Activated T-helper 2 cell treated with anti-CD3 and anti-CD28 coated beads, Interferon-gamma antibody, Interleukin-2, Interleukin-4, amounts not matched to agents 10 μg/mL and 5 μg/mL and 100 μg/mL, durations not matched to agents 14 hours and 24 hours and 36 hours (primary cell): Measurements from ENCODE around the gene SAMD11. TPM values are rescaled to one million over a fixed set of nuclear protein-coding genes. Genes with fewer than 3 reads are reported as not detected.

Experiments
- DNase-seq: peaks from one replicate; pipeline ENCODE4 v3.0.0; 2021; ENCODE audit warnings: low spot score
- H3K27ac Mint-ChIP-seq: one replicate; pipeline ENCODE4 v1.8.0; 2021; ENCODE audit warnings: mixed read lengths
- H3K27me3 Mint-ChIP-seq: one replicate; pipeline ENCODE4 v1.8.0; 2021; ENCODE audit warnings: low read depth, mixed read lengths
- H3K36me3 Mint-ChIP-seq: one replicate; pipeline ENCODE4 v1.8.0; 2021; ENCODE audit warnings: low read depth, mixed read lengths
- H3K4me1 Mint-ChIP-seq: one replicate; pipeline ENCODE4 v1.8.0; 2021; ENCODE audit warnings: low read depth, mixed read lengths
- H3K4me3 Mint-ChIP-seq: one replicate; pipeline ENCODE4 v1.8.0; 2021; ENCODE audit warnings: low read depth, mild to moderate bottlenecking, moderate library complexity, mixed read lengths
- H3K9me3 Mint-ChIP-seq: one replicate; pipeline ENCODE4 v1.8.0; 2021; ENCODE audit warnings: mixed read lengths
- intact Hi-C: fragments of 100-400 bp; cut with micrococcal nuclease; formaldehyde crosslinking; loops from one replicate; pipeline ENCODE4 v1.15.1; 2023
- total RNA-seq: library from RNA; stranded (reverse); gene quantifications from 2 replicates; pipeline ENCODE4 v1.2.3, GENCODE V29; 2022

Gene SAMD11
- total RNA-seq, 1 donor from 2014 or later = not detected

DNA sequence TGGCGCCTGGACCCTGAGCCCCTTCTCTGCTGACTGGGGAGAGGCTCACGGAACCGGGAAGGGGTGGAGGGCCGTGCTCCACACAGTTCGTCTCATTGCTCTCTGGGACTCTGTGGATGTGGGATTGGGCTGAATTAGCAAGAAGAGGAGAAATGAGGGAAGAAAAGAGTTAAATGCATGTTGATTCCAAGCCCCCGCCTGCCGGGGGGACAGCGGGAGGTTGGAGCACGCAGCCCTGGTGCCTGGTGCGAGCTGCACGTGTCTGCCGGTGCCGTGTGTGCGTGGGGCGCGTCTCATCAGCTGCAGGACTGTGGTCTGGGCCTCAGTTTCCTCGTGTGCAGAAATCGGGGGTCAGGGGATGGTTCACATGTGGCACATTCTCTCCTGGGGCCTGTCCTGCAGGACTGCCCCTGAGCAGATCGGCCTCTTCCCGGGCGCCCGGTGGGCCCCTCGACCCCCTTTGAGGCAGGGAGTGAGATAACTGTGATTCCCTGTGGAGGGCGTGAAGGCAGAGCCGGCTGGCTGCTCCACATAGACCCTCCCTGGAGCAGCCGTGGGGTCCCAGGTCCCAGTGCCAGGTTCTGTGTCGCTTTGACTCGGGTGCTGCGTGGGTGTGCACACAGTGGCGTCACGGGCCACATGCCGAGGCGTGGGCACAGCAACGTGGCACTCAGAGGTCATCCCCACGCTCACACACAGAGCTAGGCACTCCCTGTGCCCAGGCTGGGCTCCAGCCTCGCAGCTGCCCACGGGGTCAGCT, 11.4 kb downstream of the SAMD11 start:
- no peaks in the 10 kb centered on the region for H3K4me1 Mint-ChIP-seq
- no peak for DNase-seq
- H3K9me3 Mint-ChIP-seq = no peaks in the 10 kb centered on the region
- no peak overlapping the region for H3K27ac Mint-ChIP-seq
- H3K4me3 Mint-ChIP-seq = no peak overlapping the region
- no peaks in the 10 kb centered on the region for H3K36me3 Mint-ChIP-seq
- intact Hi-C loops = no loop called here
- peaks cover 40% of the 10 kb centered on the region for H3K27me3 Mint-ChIP-seq

DNA sequence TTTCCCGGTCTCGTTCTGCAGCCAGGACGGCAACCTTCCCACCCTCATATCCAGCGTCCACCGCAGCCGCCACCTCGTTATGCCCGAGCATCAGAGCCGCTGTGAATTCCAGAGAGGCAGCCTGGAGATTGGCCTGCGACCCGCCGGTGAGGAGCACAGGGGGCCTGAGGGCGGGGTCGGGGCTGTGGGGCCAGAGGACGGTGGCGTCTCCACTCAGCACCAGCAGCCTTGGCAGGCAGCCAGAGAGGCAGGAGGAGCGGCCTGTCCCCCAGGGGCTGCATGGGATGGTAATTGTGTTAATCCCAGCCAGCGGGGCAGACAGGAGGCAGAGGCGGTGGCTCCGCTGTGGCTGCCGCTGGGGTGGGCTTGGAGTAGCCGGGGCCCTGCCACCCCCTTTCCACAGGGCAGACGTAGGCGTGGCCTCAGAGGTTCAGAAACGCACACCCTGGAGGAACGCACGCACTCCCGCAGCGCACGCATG, 12.1 kb downstream of the SAMD11 start:
- H3K9me3 Mint-ChIP-seq = no peaks in the 10 kb centered on the region
- no peaks in the 10 kb centered on the region for H3K36me3 Mint-ChIP-seq
- intact Hi-C loops = no loop called here
- H3K27ac Mint-ChIP-seq = no peak overlapping the region
- no peak overlapping the region for H3K4me3 Mint-ChIP-seq
- no peak for DNase-seq
- peaks cover 43% of the 10 kb centered on the region for H3K27me3 Mint-ChIP-seq
- H3K4me1 Mint-ChIP-seq = no peaks in the 10 kb centered on the region

DNA sequence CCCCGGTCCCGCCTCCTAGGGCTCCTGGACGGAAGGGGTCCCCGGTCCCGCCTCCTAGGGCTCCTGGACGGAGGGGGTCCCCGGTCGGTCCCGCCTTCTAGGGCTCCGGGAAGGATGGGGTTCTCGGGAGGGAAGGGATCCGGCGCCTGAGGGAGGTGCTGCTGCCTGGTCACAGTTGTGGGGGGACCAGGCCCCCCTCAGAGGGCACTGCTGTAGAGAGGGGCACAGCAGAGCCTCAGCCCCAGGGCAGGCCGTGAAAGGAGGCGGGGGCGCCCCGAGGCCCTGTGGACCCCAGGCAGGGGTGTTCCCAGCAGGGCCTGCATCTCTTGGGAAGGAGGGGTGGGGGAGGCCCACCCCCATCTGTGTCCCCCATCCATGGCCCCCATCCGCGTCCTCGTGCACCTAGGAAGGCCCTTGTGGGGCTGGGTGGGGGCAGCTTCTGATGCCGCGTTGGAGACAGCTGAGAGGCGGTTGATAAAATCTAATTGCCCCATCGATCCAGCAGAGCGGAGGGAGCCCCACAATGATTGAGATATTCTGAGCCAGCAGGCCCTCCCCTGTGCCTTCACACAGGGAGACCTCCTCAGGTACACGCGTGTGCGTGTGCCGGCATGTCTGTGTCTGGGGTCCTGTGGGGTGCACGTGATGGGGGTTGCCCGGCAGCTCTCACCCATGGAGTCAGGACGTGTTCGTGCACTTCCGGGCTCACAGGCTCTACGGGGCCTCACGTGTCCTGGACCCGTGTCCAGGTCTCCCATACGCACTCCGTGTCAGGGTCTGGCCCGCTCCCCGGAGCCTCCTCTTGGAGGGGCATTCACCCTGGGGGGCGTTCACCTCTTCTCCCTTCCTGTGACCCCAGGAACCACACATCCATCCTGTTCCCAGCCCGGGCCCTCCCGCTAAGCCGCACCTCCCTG, 12.9 kb downstream of the SAMD11 start:
- Mint-ChIP-seq H3K27me3 (peaks cover 43% of the 10 kb centered on the region), H3K4me3 (no peak overlapping the region), H3K4me1 (peaks cover 3% of the 10 kb centered on the region), H3K36me3 (no peaks in the 10 kb centered on the region), H3K27ac (no peak overlapping the region), H3K9me3 (no peaks in the 10 kb centered on the region)
- DNase-seq = no peak
- intact Hi-C loops = no loop called here

DNA sequence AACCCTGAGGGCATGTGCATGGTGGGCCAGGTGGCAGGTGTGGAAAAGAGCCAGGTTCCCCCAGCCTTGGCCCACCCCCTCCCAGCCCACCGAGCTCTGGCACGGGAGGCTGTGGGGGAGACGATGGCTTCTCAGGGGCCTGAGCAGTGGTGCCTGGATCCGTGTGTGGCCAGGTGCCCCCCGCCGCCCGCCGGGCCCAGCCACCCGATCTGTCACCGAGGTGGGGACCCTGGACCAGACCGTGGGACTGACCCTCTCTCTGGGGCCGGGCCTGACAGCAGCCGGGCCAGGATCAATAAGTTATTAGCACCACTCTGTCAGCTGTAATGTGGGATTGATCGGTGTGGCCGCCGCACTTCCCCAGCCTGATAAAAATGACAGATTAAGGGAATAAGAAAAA, 13.8 kb downstream of the SAMD11 start:
- Mint-ChIP-seq H3K9me3 (no peaks in the 10 kb centered on the region), H3K27me3 (peaks cover 42% of the 10 kb centered on the region), H3K36me3 (no peaks in the 10 kb centered on the region), H3K27ac (no peak overlapping the region), H3K4me3 (no peak overlapping the region), H3K4me1 (peaks cover 3% of the 10 kb centered on the region)
- intact Hi-C loops = no loop called here
- no peak for DNase-seq

DNA sequence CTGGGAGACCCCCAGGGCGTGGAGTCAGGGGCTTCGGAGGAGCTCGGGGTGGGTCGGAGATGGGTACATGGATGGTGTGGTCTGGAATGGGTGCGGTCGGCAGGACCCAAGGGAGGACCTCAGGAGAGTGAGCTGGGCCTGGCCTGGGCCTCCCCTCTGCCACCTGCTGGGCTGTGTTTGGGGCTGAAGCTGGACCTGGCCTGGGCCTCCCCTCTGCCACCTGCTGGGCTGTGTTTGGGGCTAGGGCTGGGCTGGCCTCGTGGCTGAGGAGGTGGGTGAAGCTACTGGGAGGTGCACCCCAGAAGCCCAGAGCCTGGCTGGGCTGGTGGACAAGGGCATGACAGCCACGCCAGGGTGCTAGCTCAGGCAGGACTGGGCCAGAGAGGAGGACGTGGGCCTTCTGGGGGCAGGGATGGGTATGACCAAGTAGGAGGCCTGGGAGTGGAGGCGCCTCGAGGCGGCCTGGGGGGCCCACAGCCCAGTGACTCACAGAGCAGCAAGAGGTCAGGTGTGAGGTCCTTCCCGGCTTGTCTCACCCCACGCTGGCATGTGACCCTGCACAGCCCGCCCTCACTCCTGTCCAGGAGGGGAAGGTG, 14.5 kb downstream of the SAMD11 start:
- Mint-ChIP-seq H3K27ac (no peak overlapping the region), H3K4me1 (peaks cover 3% of the 10 kb centered on the region), H3K27me3 (peaks cover 41% of the 10 kb centered on the region), H3K36me3 (peaks cover 2% of the 10 kb centered on the region), H3K4me3 (no peak overlapping the region), H3K9me3 (no peaks in the 10 kb centered on the region)
- intact Hi-C loops = no loop called here
- DNase-seq = no peak

DNA sequence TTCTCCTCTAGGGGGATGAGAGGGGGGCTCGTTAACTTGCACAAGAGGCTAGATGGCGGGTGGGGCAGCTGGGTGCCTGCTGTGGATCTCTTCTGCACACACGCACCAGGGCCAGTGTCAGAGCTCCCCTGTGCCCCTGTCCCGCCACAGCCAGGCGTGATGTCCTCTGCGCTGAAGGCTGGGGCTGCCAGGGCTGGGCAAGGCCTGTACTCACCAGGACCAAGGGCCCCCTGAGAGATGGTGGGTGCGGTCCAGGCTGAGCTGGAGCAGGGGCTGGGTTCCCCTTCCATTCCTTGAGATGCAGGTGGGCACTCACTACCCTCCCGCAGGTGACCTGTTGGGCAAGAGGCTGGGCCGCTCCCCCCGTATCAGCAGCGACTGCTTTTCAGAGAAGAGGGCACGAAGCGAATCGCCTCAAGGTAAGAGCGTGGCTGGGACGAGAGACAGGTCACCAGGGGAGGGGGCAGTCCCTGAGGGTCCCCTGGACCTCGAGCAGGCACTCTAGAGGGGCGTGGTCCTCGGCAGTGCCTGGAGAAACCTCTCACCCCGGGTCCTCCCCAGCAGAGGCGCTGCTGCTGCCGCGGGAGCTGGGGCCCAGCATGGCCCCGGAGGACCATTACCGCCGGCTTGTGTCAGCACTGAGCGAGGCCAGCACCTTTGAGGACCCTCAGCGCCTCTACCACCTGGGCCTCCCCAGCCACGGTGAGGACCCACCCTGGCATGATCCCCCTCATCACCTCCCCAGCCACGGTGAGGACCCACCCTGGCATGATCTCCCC, 15.2 kb downstream of the SAMD11 start:
- no peak overlapping the region for H3K27ac Mint-ChIP-seq
- H3K27me3 Mint-ChIP-seq = peaks cover 39% of the 10 kb centered on the region
- no peak for DNase-seq
- H3K4me3 Mint-ChIP-seq = no peak overlapping the region
- peaks cover 5% of the 10 kb centered on the region for H3K36me3 Mint-ChIP-seq
- H3K9me3 Mint-ChIP-seq = no peaks in the 10 kb centered on the region
- intact Hi-C loops = no loop called here
- peaks cover 3% of the 10 kb centered on the region for H3K4me1 Mint-ChIP-seq

DNA sequence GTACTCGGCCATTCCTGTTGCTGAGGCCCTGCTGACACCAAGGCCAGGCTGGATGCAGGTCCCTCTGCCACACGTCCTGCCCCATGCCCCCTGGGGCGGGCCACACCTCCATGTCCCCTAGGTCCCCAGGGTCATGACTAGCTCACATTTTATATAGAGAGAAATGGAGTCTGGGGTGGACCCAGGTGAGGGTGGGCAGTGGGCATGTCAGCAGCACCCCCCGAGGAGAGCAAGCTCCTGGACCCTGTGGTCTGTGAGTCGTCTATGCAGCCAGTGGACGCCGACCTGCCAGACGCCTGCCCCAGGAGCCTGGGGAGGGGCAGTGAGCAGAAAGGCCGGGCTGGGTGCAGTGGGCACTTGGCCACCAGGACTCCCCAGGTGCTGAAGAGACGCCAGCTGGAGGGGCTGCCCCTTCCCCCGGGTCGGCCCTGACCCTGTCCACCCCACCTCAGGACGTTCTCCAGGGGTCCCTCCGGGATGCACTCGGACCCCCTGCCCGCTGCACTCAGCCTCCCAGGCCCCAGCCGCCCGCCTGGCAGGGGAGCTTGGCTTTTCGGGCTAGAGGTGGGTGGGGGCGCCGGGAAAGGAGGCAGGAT, 15.9 kb downstream of the SAMD11 start:
- Mint-ChIP-seq H3K27me3 (peaks cover 39% of the 10 kb centered on the region), H3K27ac (no peak overlapping the region)
- intact Hi-C loops = loop anchor here (2.0 kb wide), 2 partner anchors 19 to 35 kb away; partner anchors contain the start of gene NOC2L

DNA sequence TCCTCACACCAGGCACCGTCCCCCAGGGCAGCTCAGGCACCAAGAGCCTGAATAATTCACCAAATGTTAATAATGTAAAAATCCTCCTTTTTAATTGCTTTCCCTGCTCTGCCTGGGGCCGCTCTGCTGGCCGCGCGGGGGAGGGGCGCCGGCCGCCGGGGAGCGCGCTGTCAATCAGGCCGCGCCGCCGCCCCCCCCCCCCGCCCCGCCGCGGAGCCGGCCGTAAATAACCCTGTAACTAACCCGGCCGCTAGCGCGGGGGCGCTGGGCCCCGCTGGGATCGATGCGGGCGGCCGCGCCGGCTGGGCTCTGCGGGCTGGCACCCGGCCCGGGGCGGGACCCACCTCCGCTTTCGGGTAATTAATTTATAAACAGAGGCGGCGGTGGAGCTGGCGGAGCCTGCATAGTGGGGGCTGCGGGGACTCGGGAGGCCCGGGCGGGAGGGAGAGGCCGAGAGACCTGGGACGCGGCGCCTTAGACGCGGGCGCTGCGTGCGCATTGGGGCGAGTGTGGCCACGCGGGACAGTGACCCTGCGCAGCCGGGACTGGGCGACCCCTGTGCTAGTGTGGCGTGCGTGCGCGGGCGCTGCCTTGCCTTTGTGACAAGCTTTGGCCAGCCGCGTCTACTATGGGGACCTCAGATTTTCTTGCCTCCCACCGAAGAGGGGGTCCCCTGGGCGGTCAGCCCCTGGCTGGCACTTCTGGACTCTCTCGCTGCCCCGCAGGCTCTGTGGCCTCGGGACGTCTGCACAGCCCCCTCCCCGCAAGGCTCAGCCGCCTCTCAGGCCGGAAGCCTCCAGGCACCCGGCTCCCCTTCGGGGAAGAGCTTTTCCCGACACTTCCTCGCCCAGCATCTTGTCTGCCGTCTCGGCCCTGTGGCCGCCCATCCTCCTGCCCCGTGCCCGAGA, 16.6 kb downstream of the SAMD11 start:
- no peak overlapping the region for H3K4me3 Mint-ChIP-seq
- H3K9me3 Mint-ChIP-seq = no peaks in the 10 kb centered on the region
- H3K4me1 Mint-ChIP-seq = peaks cover 3% of the 10 kb centered on the region
- H3K36me3 Mint-ChIP-seq = peaks cover 16% of the 10 kb centered on the region
- peaks cover 34% of the 10 kb centered on the region for H3K27me3 Mint-ChIP-seq
- intact Hi-C loops = loop anchor here (2.0 kb wide), 2 partner anchors 18 to 36 kb away; partner anchors contain the start of gene NOC2L
- no peak overlapping the region for H3K27ac Mint-ChIP-seq
- no peak for DNase-seq

More for the DNA sequence above, 15.9 kb downstream of the SAMD11 start:
- Mint-ChIP-seq H3K36me3 (peaks cover 8% of the 10 kb centered on the region), H3K4me1 (peaks cover 3% of the 10 kb centered on the region), H3K4me3 (no peak overlapping the region), H3K9me3 (no peaks in the 10 kb centered on the region)
- no peak for DNase-seq

DNA sequence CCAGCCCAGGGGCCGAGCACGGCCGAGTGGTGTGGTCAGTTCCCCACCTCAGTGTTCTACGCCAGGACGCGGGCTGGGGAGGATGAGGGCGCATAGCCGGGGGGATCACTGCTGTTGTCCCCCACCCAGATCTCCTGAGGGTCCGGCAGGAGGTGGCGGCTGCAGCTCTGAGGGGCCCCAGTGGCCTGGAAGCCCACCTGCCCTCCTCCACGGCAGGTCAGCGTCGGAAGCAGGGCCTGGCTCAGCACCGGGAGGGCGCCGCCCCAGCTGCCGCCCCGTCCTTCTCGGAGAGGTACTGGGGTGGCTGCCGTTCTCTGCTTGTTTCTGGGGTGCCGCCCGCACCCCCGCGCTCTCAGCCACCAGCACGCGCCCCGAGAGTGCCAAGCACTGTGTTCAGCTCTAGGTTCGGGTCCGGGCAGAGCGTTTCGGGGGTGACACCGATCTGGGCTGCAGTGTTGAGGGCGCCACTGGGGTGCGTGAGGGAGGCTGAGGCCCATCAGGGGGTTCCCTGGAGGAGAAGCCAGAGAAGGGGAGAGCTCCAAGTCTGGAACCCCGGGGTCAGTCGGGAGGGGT, 17.4 kb downstream of the SAMD11 start:
- Mint-ChIP-seq H3K27me3 (peaks cover 30% of the 10 kb centered on the region), H3K27ac (no peak overlapping the region), H3K36me3 (peaks cover 23% of the 10 kb centered on the region), H3K9me3 (no peaks in the 10 kb centered on the region), H3K4me3 (peak overlapping the region; percentile 30), H3K4me1 (peaks cover 3% of the 10 kb centered on the region)
- intact Hi-C loops = loop anchor here (2.0 kb wide), 2 partner anchors 18 to 36 kb away; partner anchors contain the start of gene NOC2L
- DNase-seq = no peak

DNA sequence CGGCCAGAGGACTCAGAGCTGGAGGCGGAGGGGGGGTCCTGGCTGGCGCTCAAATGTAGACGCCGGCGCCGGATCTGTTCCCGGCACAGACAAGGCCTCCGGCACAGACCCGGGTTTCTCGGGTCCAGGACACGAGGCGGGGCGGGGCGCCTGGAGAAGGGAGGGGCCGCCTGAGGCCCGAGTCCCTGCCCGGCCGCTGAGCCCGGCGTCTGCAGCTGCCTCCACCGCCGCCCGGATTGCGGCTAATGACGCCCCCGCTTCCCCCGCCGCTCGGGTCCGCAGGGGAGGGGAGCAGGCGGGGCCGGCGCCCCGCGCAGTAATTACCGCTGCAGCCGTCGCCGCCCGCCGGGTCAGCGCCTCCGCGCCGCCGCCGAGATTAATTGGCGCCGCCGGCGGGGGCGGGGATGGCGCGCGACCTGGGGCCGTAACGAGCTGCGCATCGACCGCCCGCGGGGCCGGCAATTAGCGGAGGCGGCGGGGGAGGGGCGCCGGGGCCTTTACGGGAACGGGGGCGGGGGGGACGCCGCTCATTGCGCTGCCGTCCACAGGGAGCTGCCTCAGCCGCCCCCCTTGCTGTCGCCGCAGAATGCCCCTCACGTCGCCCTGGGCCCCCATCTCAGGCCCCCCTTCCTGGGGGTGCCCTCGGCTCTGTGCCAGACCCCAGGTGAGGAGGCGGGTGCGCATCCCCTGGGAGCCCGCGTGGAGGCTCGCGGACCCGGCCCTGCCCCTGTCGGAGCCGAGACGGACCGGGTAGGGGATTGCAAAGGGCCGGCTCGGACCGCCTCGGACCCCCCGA, 18.1 kb downstream of the SAMD11 start:
- no peak overlapping the region for H3K27ac Mint-ChIP-seq
- no peak overlapping the region for H3K4me3 Mint-ChIP-seq
- intact Hi-C loops = loop anchor here (2.0 kb wide), 2 partner anchors 17 to 37 kb away; partner anchors contain the start of gene NOC2L
- H3K27me3 Mint-ChIP-seq = peaks cover 28% of the 10 kb centered on the region
- H3K9me3 Mint-ChIP-seq = no peaks in the 10 kb centered on the region
- no peak for DNase-seq
- peaks cover 3% of the 10 kb centered on the region for H3K4me1 Mint-ChIP-seq
- H3K36me3 Mint-ChIP-seq = peaks cover 24% of the 10 kb centered on the region
